Muscle layer of colon (tissue), 2 donors: Measurements from ENCODE around the gene CISD1.
"Not testable (repeated sequence)": the region's sequence is repeated elsewhere in the genome, so short reads cannot be mapped to it uniquely, and the experiment has no call there.

ENCODE experiments used
- H3K27ac ChIP-seq: one replicate; pipeline ENCODE4 v1.7.0; 2013; ENCODE audit warnings: low read depth, mild to moderate bottlenecking, low read length, moderate library complexity
- H3K27me3 ChIP-seq, 2 donors: one replicate each; pipeline ENCODE4 v1.7.0; 2013; ENCODE audit warnings: low read length in 2 of 2, mild to moderate bottlenecking in 2 of 2; ENCODE audit not compliant: insufficient read depth in 2 of 2, control insufficient read depth in 1 of 2
- H3K36me3 ChIP-seq: one replicate; pipeline ENCODE4 v1.7.0; 2013; ENCODE audit warnings: mild to moderate bottlenecking, low read length; ENCODE audit not compliant: insufficient read depth
- H3K4me1 ChIP-seq: one replicate; pipeline ENCODE4 v1.7.0; 2013; ENCODE audit warnings: mild to moderate bottlenecking, low read length; ENCODE audit not compliant: insufficient read depth
- H3K4me3 ChIP-seq, 2 donors: one replicate each; pipeline ENCODE4 v1.7.0; 2013; ENCODE audit warnings: low read length in 2 of 2, low read depth in 1 of 2, mild to moderate bottlenecking in 1 of 2, moderate library complexity in 1 of 2
- H3K9ac ChIP-seq: one replicate; pipeline ENCODE4 v1.7.0; 2013; ENCODE audit warnings: low read length
- H3K9me3 ChIP-seq: one replicate; pipeline ENCODE4 v1.7.0; 2013; ENCODE audit warnings: mild to moderate bottlenecking, low read length
- donor health status: abdominal sarcoma.
- donor health status: Adenocarcinoma of cecum.

CISD1 gene

GRCh38 chr10:58244242-58244641 is 24.7 kb upstream of the CISD1 start:
- H3K4me3 ChIP-seq, H3K9me3 ChIP-seq, H3K27me3 ChIP-seq, H3K4me1 ChIP-seq, H3K27ac ChIP-seq, H3K9ac ChIP-seq, H3K36me3 ChIP-seq: not testable (repeated sequence)

- not testable (repeated sequence) for H3K27me3 ChIP-seq
Observed at GRCh38 chr10:58244666-58245065, 24.3 kb upstream of the CISD1 start.

GRCh38 chr10:58253184-58253583 is 15.8 kb upstream of the CISD1 start:
- no peak overlapping the region for H3K27ac ChIP-seq
- H3K9ac ChIP-seq: no peak overlapping the region
- H3K9me3 ChIP-seq: no peaks in the 10 kb centered on the region
- no peaks in the 10 kb centered on the region for H3K4me1 ChIP-seq
- no peaks in the 10 kb centered on the region for H3K36me3 ChIP-seq
- H3K27me3 ChIP-seq: no peaks in the 10 kb centered on the region
- no peak overlapping the region for H3K4me3 ChIP-seq

More at GRCh38 chr10:58244666-58245065, 24.3 kb upstream of the CISD1 start:
- not testable (repeated sequence) for H3K27ac ChIP-seq, H3K4me3 ChIP-seq, H3K9ac ChIP-seq, H3K4me1 ChIP-seq, H3K9me3 ChIP-seq, H3K36me3 ChIP-seq

- H3K4me1 ChIP-seq: no peaks in the 10 kb centered on the region
- H3K9ac ChIP-seq: no peak overlapping the region
- H3K27ac ChIP-seq: no peak overlapping the region
- H3K9me3 ChIP-seq: no peaks in the 10 kb centered on the region
- H3K27me3 ChIP-seq: no peaks in the 10 kb centered on the region
- H3K36me3 ChIP-seq: no peaks in the 10 kb centered on the region
- no peak overlapping the region for H3K4me3 ChIP-seq
Observed at GRCh38 chr10:58254644-58255043, 14.3 kb upstream of the CISD1 start.

- not testable (repeated sequence) for H3K36me3 ChIP-seq, H3K9me3 ChIP-seq, H3K27me3 ChIP-seq, H3K9ac ChIP-seq, H3K27ac ChIP-seq, H3K4me3 ChIP-seq, H3K4me1 ChIP-seq
Observed at GRCh38 chr10:58256013-58256780, 12.8 kb upstream of the CISD1 start.

GRCh38 chr10:58258977-58259692 is 9.8 kb upstream of the CISD1 start:
- no peaks in the 10 kb centered on the region for H3K27me3 ChIP-seq
- no peaks in the 10 kb centered on the region for H3K9me3 ChIP-seq
- no peak overlapping the region for H3K4me3 ChIP-seq
- H3K27ac ChIP-seq: no peak overlapping the region
- H3K36me3 ChIP-seq: no peaks in the 10 kb centered on the region
- no peak overlapping the region for H3K9ac ChIP-seq
- H3K4me1 ChIP-seq: no peaks in the 10 kb centered on the region

- no peak overlapping the region for H3K9ac ChIP-seq
- H3K36me3 ChIP-seq: no peaks in the 10 kb centered on the region
- H3K27ac ChIP-seq: no peak overlapping the region
- no peaks in the 10 kb centered on the region for H3K9me3 ChIP-seq
- H3K4me3 ChIP-seq: no peak overlapping the region
- H3K4me1 ChIP-seq: peaks cover 2% of the 10 kb centered on the region
- no peaks in the 10 kb centered on the region for H3K27me3 ChIP-seq
Observed at GRCh38 chr10:58260334-58260733, 8.6 kb upstream of the CISD1 start.

- Histone ChIP-seq H3K4me1 (peaks cover 7% of the 10 kb centered on the region), H3K36me3 (no peaks in the 10 kb centered on the region), H3K27ac (no peak overlapping the region), H3K9me3 (no peaks in the 10 kb centered on the region), H3K4me3 (no peak overlapping the region), H3K9ac (no peak overlapping the region), H3K27me3 (no peaks in the 10 kb centered on the region)
Observed at GRCh38 chr10:58262766-58263165, 6.2 kb upstream of the CISD1 start.

GRCh38 chr10:58264780-58265179 is 4.2 kb upstream of the CISD1 start:
- Histone ChIP-seq H3K9me3 (no peaks in the 10 kb centered on the region), H3K36me3 (no peaks in the 10 kb centered on the region), H3K27me3 (no peaks in the 10 kb centered on the region), H3K27ac (no peak overlapping the region), H3K4me3 (no peak overlapping the region), H3K4me1 (peaks cover 7% of the 10 kb centered on the region), H3K9ac (no peak overlapping the region)

- Histone ChIP-seq H3K27me3 (no peaks in the 10 kb centered on the region), H3K27ac (peak overlapping the region; percentile 14), H3K36me3 (no peaks in the 10 kb centered on the region), H3K9ac (no peak overlapping the region), H3K9me3 (no peaks in the 10 kb centered on the region), H3K4me3 (no peak overlapping the region), H3K4me1 (peaks cover 11% of the 10 kb centered on the region)
Observed at GRCh38 chr10:58265249-58265648, 3.7 kb upstream of the CISD1 start.

GRCh38 chr10:58266003-58266825 is 2.7 kb upstream of the CISD1 start:
- H3K36me3 ChIP-seq: no peaks in the 10 kb centered on the region
- H3K9ac ChIP-seq: peak overlapping the region; percentile 89
- peak overlapping the region; percentile 95 for H3K27ac ChIP-seq
- peaks cover 15% of the 10 kb centered on the region for H3K4me1 ChIP-seq
- H3K9me3 ChIP-seq: no peaks in the 10 kb centered on the region
- no peaks in the 10 kb centered on the region for H3K27me3 ChIP-seq
- H3K4me3 ChIP-seq: peak overlapping the region; percentile 67
